SK-N-MC (cell line): ENCODE data around the gene GBE1.
"Not testable (repeated sequence)": the region's sequence is repeated elsewhere in the genome, so short reads cannot be mapped to it uniquely, and the experiment has no call there.

Experiments used
- EZH2 ChIP-seq: fragments of 200-600 bp; sonication (generic); IDR thresholded peaks from one replicate; pipeline ENCODE4 v1.6.1; 2017; ENCODE audit warnings: antibody characterized with exemption
- FOXP2 ChIP-seq: optimal IDR thresholded peaks from 2 replicates; pipeline ENCODE3; 2011; ENCODE audit warnings: mild to moderate bottlenecking, moderate library complexity; ENCODE audit not compliant: insufficient read depth; ENCODE audit errors: extremely low read length, control extremely low read depth
- POLR2AphosphoS5 ChIP-seq: IDR thresholded peaks from 2 replicates; pipeline ENCODE4 v1.6.1; 2012; ENCODE audit warnings: mild to moderate bottlenecking, low read depth, low read length, borderline replicate concordance

DNA sequence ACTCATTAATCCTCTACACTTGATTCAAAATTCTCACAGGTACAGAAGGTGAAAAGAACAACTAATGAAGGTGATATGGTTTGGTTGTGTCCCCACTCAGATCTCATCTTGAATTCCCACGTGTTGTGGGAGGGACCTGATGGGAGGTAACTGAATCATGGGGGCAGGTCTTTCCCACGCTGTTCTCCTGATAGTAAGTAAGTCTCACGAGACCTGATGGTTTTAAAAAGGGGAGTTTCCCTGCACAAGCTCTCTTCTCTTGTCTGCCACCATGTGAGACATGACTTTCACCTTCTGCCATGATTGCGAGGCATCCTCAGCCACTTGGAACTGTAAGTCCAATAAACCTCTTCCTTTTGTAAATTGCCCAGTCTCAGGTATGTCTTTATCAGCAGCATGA, 2.7 kb downstream of the GBE1 start:
- not testable (repeated sequence) for TF ChIP-seq POLR2AphosphoS5, EZH2, FOXP2
